Left kidney (tissue), 1 donor: Measurements from ENCODE around the gene RFX1. TPM values are rescaled to one million over a fixed set of nuclear protein-coding genes. Genes with fewer than 3 reads are reported as not detected.

ENCODE experiments used
- polyA plus RNA-seq: library from polyadenylated mRNA; unstranded; fragments of 120-200 nt; gene quantifications from one replicate; pipeline ENCODE4 v1.2.1, GENCODE V29; 2013; ENCODE audit not compliant: insufficient read length

Gene RFX1
- polyA plus RNA-seq, 1 donor, result 10.5 TPM

Other genes starting within 250 kb of the RFX1 start
- 34.2 TPM for gene MRI1, start 241.8 kb downstream of the RFX1 start, polyA plus RNA-seq
- gene C19orf53, start 231.9 kb downstream of the RFX1 start, polyA plus RNA-seq, result 101 TPM
- 6.7 TPM for gene ZSWIM4, start 210.9 kb downstream of the RFX1 start, polyA plus RNA-seq
- gene NANOS3, start 129.2 kb downstream of the RFX1 start, polyA plus RNA-seq, result 1.2 TPM
- 6.8 TPM for gene BRME1, start 100.2 kb downstream of the RFX1 start, polyA plus RNA-seq
- 28.5 TPM for gene CC2D1A, start 100.1 kb downstream of the RFX1 start, polyA plus RNA-seq
- 1.2 TPM for gene PODNL1, start 67.9 kb downstream of the RFX1 start, polyA plus RNA-seq
- 33.6 TPM for gene DCAF15, start 53.8 kb downstream of the RFX1 start, polyA plus RNA-seq
- gene RLN3, start 21.8 kb upstream of the RFX1 start, polyA plus RNA-seq, result not detected
- gene IL27RA, start 25.4 kb upstream of the RFX1 start, polyA plus RNA-seq, result 5.9 TPM
- 21.2 TPM for gene PALM3, start 55.8 kb upstream of the RFX1 start, polyA plus RNA-seq
- 4.6 TPM for gene MISP3, start 66.5 kb upstream of the RFX1 start, polyA plus RNA-seq
- 0.12 TPM for gene C19orf67, start 79.5 kb upstream of the RFX1 start, polyA plus RNA-seq
- 34.0 TPM for gene SAMD1, start 84.4 kb upstream of the RFX1 start, polyA plus RNA-seq
- gene PRKACA, start 111.4 kb upstream of the RFX1 start, polyA plus RNA-seq, result 96.2 TPM
- gene ASF1B, start 130.3 kb upstream of the RFX1 start, polyA plus RNA-seq, result 21.9 TPM
- 39.8 TPM for gene ADGRL1, start 199.8 kb upstream of the RFX1 start, polyA plus RNA-seq